ENCODE results near the gene PCGF5.
"Not testable (repeated sequence)": the region's sequence is repeated elsewhere in the genome, so short reads cannot be mapped to it uniquely, and the experiment has no call there.

The PCGF5 gene

GRCh38 chr10:91323293-91323905, 102.9 kb downstream of the PCGF5 start:
- not testable (repeated sequence) for DNase-seq (ENCODE audit: low read depth in 2 of 3, low spot score in 2 of 3)

- no peak for DNase-seq (ENCODE audit: low read depth in 2 of 3, low spot score in 2 of 3)
Measured at GRCh38 chr10:91328320-91328984, 108.0 kb downstream of the PCGF5 start.

Measured in activated CD8-positive, alpha-beta memory T cell treated with anti-CD3 and anti-CD28 coated beads for 48 hours (primary cell).